HG03460 (cell line): ENCODE results near the gene SMPX.

ENCODE experiments used
- ATAC-seq: cut with Tn5 transposase; IDR thresholded peaks from one replicate; pipeline ENCODE4 v1.9.1; 2021; ENCODE audit not compliant: unreplicated experiment

The SMPX gene

DNA sequence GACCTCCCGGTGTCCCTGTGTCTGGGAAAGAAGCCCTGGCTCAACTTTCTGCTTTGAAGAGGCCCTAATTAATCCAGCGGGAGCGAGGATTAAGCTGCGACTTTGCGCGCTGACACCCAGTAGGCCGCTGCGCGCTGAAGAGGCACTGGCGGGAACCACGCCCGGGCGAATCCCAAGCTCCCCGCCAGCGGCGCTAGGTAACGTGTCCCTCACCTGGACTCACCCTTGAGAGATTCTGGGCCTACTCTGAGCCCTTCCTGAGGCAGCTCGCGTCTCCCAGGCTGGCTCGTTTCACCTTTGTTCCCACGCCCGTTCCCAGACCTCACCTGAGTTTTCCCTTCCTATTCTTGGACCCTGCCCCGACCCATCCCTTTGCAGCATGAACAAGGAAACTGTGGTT lies 99.2 kb downstream of the SMPX start:
- ATAC-seq, result no peak

DNA sequence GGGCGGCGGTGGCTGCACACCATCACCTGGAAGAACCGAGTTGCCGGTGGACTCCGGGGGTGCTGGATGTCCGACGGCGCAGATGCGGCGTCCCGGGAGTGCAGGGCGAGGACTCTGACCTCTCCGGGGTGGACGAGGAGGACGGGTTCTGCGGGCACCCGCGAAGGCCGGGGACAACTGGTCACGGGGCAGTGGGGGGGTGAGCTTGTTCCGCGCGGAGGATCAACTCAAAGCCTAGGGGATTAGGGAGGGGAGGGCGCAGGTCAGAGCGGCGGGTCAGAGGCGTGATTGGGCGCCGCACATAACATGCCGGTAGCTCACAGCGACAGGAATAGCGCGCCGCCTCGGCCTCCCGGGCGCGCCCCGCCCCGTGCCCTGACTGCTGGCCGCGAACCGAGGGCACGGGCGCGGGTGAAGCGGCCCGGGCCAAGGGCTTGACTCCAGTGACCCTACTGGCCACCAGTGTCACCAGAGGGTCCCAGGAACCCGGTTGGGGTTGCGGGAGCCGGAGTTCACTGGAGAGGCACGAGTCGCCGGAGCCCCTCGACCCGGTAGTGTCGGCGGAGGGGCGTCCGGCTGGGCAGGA lies 99.7 kb downstream of the SMPX start, which contains the start of gene KLHL34:
KLHL34 (minus strand) TSS at position 179 of the 586 bp plus-strand sequence. CDS start 542 bp downstream, outside the sequence.
- ATAC-seq, result no peak

DNA sequence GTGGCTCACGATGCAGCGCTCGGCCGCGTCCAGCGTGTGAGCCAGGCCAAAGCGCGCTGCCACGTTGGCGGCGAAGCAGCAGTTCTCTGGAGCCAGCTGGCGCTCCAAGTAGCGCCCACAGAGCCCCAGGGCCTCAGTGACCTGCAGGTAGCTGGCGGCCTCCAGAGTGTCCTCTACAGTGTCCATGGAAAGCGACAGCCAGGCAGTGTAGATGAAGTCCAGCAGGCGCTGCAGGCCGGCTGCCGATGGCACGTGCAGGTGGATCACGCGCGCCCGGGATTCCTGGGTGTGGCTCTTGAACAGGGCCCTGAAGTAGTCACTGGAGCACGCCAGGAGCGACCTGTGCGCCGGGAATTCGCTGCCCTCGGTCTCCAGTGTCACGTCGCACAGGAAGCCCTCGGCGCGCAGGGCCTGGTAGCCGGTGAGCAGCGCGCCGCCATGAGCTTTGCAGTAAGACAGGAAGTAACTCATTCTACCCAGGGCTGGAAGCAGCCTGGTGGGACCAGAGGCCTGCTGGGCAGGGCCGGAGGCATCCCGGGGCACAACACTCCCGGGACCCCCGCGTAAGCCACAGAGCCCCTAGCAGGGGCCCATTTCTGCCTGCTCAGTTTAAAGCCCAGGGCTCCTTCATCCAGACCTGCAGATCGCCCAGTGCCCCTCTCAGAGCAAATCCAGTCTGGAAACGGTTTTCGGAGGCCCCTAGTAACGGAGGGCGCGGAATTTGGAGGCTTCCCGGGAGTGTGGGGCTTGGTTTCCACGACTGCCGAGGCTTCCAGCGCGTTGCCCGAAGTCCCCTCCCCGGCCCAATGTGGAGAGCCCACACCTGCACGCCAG lies 100.4 kb downstream of the SMPX start:
- no peak for ATAC-seq

DNA sequence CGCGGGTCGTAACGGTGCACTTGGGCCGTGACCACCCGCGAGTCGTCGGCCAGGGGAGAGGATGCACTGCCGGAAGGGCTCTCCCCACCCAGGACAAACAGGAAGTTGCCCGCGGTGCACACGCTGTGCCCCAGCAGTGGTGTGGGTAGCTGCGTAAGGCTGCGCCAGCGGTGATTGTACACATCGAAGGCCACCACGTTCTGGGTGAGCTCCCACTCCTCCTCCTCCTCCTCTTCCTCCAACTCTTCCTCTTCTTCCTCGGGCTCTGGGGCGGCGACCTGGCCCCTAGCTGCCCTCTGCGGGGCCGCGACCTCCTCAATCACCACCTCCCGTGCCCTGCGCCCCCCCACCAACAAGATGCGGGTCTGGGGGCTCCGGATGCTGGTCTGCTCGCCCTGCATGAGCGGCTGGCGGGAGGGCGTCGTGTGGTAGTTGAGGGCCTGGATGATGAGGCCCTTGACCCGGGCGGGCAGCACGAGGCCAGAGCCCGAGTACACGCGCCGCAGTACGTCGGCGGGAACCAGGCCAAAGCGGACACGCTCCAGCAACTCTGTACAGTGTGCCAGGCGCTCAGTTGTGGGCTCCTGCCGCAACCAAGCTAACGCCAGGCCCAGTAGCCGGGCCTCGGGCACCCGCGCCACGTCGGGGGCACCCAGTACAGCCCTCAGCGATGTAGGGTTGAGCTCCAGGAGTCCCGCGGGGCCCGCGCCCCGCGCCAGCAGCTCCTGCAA lies 101.2 kb downstream of the SMPX start:
- no peak for ATAC-seq
